ENCODE measurements around the gene LSP1. TPM values are rescaled to one million over a fixed set of nuclear protein-coding genes. Genes with fewer than 3 reads are reported as not detected.

The LSP1 gene
- total RNA-seq, 4 donors from 2014 or later, result 73.7 to 105 (median 86.6) TPM

DNA sequence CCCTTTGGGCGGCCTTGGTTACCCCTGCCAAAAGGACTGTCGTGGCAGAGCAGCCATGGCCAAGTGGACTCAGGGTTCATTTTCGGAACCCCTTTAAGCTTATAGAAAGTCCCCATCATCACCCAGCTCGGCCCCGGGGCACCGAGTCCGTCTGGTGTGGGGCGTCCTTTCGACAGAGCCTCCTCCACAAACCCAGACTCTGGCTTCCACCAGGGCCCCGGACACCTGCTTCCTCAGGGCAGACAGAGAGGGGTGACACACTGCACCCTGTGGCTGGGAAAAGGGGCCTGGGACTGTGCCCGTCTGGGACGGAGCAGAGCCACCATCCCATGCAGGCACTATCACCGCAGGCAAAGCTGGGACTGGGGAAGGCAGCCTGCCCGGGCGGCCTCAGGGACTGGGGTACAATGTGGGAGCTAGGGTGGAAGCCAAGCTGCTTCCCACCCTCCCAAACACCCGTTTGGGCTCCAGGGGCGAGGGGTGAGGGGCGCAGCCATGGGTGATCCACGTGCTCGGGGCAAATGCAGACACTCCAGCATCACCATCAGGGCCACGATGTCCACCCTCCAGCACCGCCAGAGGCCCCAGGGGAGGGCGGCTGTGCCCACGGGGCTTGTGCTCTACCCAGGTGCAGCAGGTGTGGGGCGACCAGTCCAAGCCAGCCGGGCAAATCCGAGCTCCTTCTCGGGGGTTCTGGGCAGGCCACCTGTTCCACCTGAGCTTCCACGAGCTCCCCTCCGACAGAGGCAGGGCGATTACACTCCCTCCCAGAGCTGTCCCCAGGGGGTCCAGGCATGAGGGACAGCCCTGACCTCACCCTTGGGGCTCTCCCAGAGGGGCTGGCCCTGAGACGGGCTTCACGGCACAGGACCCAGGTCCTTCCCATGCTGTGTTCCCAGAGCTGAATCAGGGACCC is 82.5 kb downstream of the LSP1 start:
- DNase-seq (ENCODE audit: low spot score in 2 of 2), result peak in 1 of 2 donors; percentile 75
- WGBS, 2 donors, result 85 to 89% methylated on average over 7 to 30 of the region's 33 CpGs
- intact Hi-C loops (cut with DNase I; ENCODE audit: low total_unique reads), result no loop called here
- no peak overlapping the region for H3K4me3 ChIP-seq (ENCODE audit: low read depth, poor library complexity, severe bottlenecking)
- TF ChIP-seq POLR2A (IDR thresholded peaks at IDR 0.05), result no peak
- TF ChIP-seq, protein P1, sequence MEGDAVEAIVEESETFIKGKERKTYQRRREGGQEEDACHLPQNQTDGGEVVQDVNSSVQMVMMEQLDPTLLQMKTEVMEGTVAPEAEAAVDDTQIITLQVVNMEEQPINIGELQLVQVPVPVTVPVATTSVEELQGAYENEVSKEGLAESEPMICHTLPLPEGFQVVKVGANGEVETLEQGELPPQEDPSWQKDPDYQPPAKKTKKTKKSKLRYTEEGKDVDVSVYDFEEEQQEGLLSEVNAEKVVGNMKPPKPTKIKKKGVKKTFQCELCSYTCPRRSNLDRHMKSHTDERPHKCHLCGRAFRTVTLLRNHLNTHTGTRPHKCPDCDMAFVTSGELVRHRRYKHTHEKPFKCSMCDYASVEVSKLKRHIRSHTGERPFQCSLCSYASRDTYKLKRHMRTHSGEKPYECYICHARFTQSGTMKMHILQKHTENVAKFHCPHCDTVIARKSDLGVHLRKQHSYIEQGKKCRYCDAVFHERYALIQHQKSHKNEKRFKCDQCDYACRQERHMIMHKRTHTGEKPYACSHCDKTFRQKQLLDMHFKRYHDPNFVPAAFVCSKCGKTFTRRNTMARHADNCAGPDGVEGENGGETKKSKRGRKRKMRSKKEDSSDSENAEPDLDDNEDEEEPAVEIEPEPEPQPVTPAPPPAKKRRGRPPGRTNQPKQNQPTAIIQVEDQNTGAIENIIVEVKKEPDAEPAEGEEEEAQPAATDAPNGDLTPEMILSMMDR (IDR thresholded peaks at IDR 0.05), result no peak

DNA sequence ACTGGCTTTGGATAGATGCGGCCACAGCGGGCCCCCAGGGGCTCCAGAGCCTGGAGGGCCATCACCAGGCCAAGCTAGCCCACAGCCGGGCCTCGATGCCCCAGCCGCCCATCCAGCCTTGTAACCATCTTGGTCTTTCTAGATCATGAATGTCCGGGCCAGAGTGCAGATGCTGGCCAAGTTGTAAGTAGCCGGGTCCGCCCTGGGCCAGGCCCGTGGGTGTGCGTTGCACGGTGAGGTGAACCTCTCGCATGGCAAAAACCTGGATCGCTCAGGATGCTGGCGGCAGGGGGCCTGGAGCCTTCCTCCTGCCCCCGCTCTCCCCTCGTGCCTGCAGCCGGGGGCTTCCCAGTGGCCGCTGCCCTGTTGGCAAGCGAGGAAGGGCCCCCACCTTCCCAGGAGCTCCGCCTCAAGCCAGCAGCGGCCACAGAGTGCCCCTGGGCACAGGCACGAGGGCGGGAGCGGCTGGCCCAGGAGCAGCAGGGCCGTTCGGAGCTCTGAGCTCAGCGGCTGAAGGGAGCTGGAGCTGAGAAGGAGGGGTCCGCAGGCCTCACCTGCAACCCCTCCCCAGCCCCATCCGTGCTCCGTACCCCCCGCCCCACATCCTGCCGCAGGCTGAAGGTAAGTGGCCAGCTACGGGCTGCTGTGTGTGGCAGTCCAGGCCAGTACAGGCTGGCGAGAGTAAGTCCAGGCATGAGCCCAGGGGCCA is 83.3 kb downstream of the LSP1 start:
- TF ChIP-seq, protein P1 (IDR thresholded peaks at IDR 0.05), result no peak
- TF ChIP-seq POLR2A (IDR thresholded peaks at IDR 0.05), result no peak
- peak in 1 of 2 donors; percentile 80 for DNase-seq (ENCODE audit: low spot score in 2 of 2)
- no peak overlapping the region for H3K4me3 ChIP-seq (ENCODE audit: low read depth, poor library complexity, severe bottlenecking)
- WGBS, 2 donors, result 91 to 95% methylated on average over 17 to 18 of the region's 34 CpGs
- intact Hi-C loops (cut with DNase I; ENCODE audit: low total_unique reads), result no loop called here

DNA sequence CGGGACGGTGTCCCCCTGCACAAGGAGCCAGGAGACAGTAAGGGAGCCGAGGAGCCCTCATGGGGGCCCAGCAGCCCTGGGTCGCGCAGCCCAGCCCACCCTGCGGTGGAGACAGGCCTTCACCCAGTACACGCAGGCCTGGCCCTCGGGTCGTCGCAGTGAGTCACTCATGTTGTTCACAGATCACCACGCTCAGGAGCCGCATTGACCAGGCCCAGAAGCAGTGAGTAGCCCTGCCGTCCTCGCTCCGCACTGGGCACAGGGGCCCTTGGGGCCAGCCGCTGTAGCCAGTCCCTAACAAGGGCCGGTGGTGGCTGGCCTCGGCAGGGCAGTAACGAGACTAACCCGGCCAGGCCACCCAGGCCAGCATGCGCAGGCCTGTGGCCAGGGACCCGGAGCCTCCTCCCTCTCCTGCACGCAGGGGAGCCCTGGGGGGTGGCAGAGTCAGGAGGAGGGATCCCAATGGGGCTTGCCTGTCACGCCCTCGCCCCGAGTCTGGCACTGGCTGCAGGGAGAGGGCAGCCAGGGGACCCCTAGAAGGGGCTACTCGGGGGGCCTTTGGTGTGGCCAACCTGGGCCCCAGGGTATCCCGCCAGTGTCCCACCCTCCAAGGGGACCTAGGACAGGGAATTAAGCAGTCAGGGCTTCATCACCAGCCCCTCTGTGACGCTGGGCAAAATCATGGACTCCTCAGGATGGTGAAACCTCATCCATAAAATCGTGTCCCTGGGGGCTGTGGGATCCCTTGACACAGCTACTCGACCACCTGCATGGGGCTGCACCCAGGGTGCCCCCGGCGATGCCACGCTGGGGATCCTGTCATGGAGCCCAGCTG is 84.1 kb downstream of the LSP1 start:
- DNase-seq (ENCODE audit: low spot score in 2 of 2), result peak in 1 of 2 donors; percentile 86
- intact Hi-C loops (cut with DNase I; ENCODE audit: low total_unique reads), result no loop called here
- TF ChIP-seq, protein P1 (IDR thresholded peaks at IDR 0.05), result no peak
- TF ChIP-seq POLR2A (IDR thresholded peaks at IDR 0.05), result no peak
- no peak overlapping the region for H3K4me3 ChIP-seq (ENCODE audit: low read depth, poor library complexity, severe bottlenecking)
- WGBS, 2 donors, result 83 to 84% methylated on average over 22 to 25 of the region's 34 CpGs

DNA sequence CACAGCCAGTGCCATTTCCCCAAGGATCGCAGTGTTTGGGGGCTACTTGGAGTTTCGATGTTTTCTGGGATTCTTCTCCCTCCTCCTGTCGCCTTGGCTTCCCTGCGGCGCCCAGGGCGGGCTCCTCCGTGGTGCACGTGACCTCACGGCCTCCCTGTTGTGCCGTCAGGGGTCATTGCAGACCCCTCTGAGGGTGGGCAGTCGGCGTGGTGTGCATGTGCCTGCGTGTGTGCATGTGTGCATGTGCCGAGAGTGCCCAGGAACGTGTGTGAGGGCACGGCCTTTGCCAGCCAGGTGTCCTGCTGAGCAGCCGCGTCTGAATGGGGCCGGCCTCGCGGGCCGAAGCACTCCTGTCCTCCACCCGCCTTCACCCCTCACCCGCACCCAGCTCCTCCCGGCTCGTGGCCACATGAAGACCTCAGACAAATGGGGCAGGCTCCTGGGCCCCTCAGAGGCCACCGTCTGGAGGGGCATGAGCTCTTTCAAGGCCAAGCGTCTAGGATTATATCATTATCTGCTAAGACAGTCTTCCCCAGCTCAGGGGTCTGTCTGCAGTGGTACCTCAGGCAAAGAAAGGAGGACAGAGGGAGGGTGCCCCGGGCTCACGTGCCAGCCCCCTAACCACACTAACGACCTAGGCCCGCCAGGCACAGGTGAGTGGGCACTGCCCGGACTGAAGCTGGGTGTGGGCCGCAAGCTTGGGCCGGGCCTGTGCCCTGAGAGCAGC is 84.9 kb downstream of the LSP1 start:
- no peak for TF ChIP-seq POLR2A (IDR thresholded peaks at IDR 0.05)
- TF ChIP-seq, protein P1 (IDR thresholded peaks at IDR 0.05), result no peak
- intact Hi-C loops (cut with DNase I; ENCODE audit: low total_unique reads), result no loop called here
- no peak overlapping the region for H3K4me3 ChIP-seq (ENCODE audit: low read depth, poor library complexity, severe bottlenecking)
- 84 to 86% methylated on average over 23 to 33 of the region's 35 CpGs for WGBS, 2 donors
- peak in 1 of 2 donors; percentile 78 for DNase-seq (ENCODE audit: low spot score in 2 of 2)
